H1 (cell line): ENCODE data around the gene LDLR. TPM values are rescaled to one million over a fixed set of nuclear protein-coding genes. Genes with fewer than 3 reads are reported as not detected.

Source experiments
- CTCF ChIA-PET: fragments of 300-600 bp; sonication (Branson Sonifier 250); formaldehyde crosslinking; loops from one replicate; lab custom pipeline; 2021; ENCODE audit not compliant: partially characterized antibody; lab: Charles Lee
- POLR2A ChIA-PET: fragments of 300-600 bp; sonication (Branson Sonifier 250); formaldehyde crosslinking; loops from one replicate; lab custom pipeline; 2021; ENCODE audit warnings: inconsistent platforms; ENCODE audit not compliant: partially characterized antibody; lab: Charles Lee
- DNase-seq, 2 experiments: peaks; one replicate each; pipeline versions ENCODE4 v3.0.0 to v3.0.0-alpha.2; 2010 to 2022; ENCODE audit warnings: low spot score in 2 of 2, low read depth in 1 of 2, mixed read lengths in 1 of 2
- FAIRE-seq: peaks from 2 replicates; lab custom pipeline; 2011; peaks lifted over from hg19 to GRCh38; lab: Jason Lieb, UNC
- H2AFZ ChIP-seq: 2 replicates; pipeline ENCODE4 v1.8.1; 2012; ENCODE audit warnings: low read length, inconsistent platforms
- H2AK5ac ChIP-seq: 2 replicates; pipeline ENCODE4 v1.6.1; 2013; ENCODE audit warnings: low read depth, low read length
- H2BK120ac ChIP-seq: replicated peaks from 2 replicates; pipeline ENCODE3; 2013; ENCODE audit warnings: low read depth, low read length, inconsistent platforms
- H2BK12ac ChIP-seq: 2 replicates; pipeline ENCODE4 v1.6.1; 2013; ENCODE audit warnings: low read depth, low read length
- H2BK15ac ChIP-seq: 2 replicates; pipeline ENCODE4 v1.6.1; 2013; ENCODE audit warnings: low read length
- H2BK20ac ChIP-seq: 2 replicates; pipeline ENCODE4 v1.6.1; 2013; ENCODE audit warnings: low read length
- H2BK5ac ChIP-seq: 2 replicates; pipeline ENCODE4 v1.6.1; 2013; ENCODE audit warnings: low read depth, low read length
- H3K14ac ChIP-seq: 2 replicates; pipeline ENCODE4 v1.6.1; 2013; ENCODE audit warnings: inconsistent platforms; ENCODE audit not compliant: insufficient read length
- H3K18ac ChIP-seq: 2 replicates; pipeline ENCODE4 v1.6.1; 2013; ENCODE audit warnings: low read length; ENCODE audit errors: extremely low read depth
- H3K23ac ChIP-seq: 2 replicates; pipeline ENCODE4 v1.6.1; 2013; ENCODE audit warnings: inconsistent platforms; ENCODE audit not compliant: insufficient read length
- H3K23me2 ChIP-seq: 2 replicates; pipeline ENCODE4 v1.6.1; 2013; ENCODE audit warnings: low read depth, low read length
- H3K27ac ChIP-seq: 2 replicates; pipeline ENCODE4 v1.6.1; 2011; ENCODE audit warnings: low read depth, low read length, inconsistent platforms
- H3K27me3 ChIP-seq, 4 experiments: replicated peaks in 1 of 4; 1 replicate in 1 of 4; 2 replicates in 3 of 4; pipeline versions ENCODE4 v1.6.1 to v1.8.1; 2011 to 2013; ENCODE audit warnings: low read length in 3 of 4, mild to moderate bottlenecking in 3 of 4, inconsistent platforms in 2 of 4, mixed read lengths in 2 of 4, moderate library complexity in 1 of 4; ENCODE audit not compliant: control insufficient read depth in 3 of 4, insufficient read depth in 3 of 4; ENCODE audit errors: extremely low read depth in 1 of 4
- H3K36me3 ChIP-seq, 4 experiments: 2 replicates each; pipeline versions ENCODE4 v1.6.1 to v1.8.1; 2011 to 2013; ENCODE audit warnings: mild to moderate bottlenecking in 4 of 4, low read length in 3 of 4, moderate library complexity in 2 of 4, control low read depth in 1 of 4, inconsistent platforms in 1 of 4; ENCODE audit not compliant: insufficient read depth in 4 of 4, control insufficient read depth in 2 of 4
- H3K4ac ChIP-seq: replicated peaks from 2 replicates; pipeline ENCODE3; 2013; ENCODE audit warnings: low read length, low read depth, mixed read lengths, inconsistent platforms; ENCODE audit not compliant: insufficient read length
- H3K4me1 ChIP-seq, 4 experiments: replicated peaks in 1 of 4; 1 replicate in 1 of 4; 2 replicates in 3 of 4; pipeline versions ENCODE4 v1.6.1 to v1.8.1; 2011 to 2013; ENCODE audit warnings: low read length in 3 of 4, inconsistent platforms in 2 of 4, mixed read lengths in 1 of 4; ENCODE audit not compliant: insufficient read depth in 4 of 4, control insufficient read depth in 3 of 4
- H3K4me2 ChIP-seq, 2 experiments: 2 replicates each; pipeline versions ENCODE4 v1.6.1 to v1.8.1; 2011 to 2013; ENCODE audit warnings: low read depth in 2 of 2, low read length in 2 of 2, control low read depth in 1 of 2, inconsistent platforms in 1 of 2, mild to moderate bottlenecking in 1 of 2; ENCODE audit not compliant: insufficient read depth in 1 of 2
- H3K4me3 ChIP-seq, 4 experiments: fragments of 200-600, 300-600 bp in 1 of 4; sonication (generic), shearing (Covaris generic), sonication (Bioruptor Twin) in 1 of 4; 2 replicates each; pipeline versions ENCODE4 v1.5.1 to v1.8.1; 2011 to 2016; ENCODE audit warnings: low read length in 4 of 4, low read depth in 3 of 4, control low read depth in 2 of 4, inconsistent platforms in 2 of 4, mild to moderate bottlenecking in 2 of 4, mixed read lengths in 1 of 4, moderate library complexity in 1 of 4; ENCODE audit not compliant: insufficient read depth in 2 of 4; ENCODE audit errors: extremely low read depth in 1 of 4
- H3K56ac ChIP-seq: replicated peaks from 2 replicates; pipeline ENCODE3; 2013; ENCODE audit warnings: low read depth, mild to moderate bottlenecking, mixed read lengths, low read length, inconsistent platforms; ENCODE audit not compliant: insufficient read length
- H3K79me1 ChIP-seq: 2 replicates; pipeline ENCODE4 v1.6.1; 2013; ENCODE audit warnings: low read depth, low read length, control low read depth
- H3K79me2 ChIP-seq, 2 experiments: 2 replicates each; pipeline versions ENCODE4 v1.6.1 to v1.8.1; 2012 to 2013; ENCODE audit warnings: low read length in 2 of 2, mild to moderate bottlenecking in 2 of 2, inconsistent platforms in 1 of 2; ENCODE audit not compliant: insufficient read depth in 2 of 2, control insufficient read depth in 1 of 2
- H3K9ac ChIP-seq, 4 experiments: replicated peaks in 1 of 4; 1 replicate in 1 of 4; 2 replicates in 3 of 4; pipeline versions ENCODE4 v1.6.1 to v1.8.1; 2011 to 2013; ENCODE audit warnings: low read depth in 3 of 4, low read length in 3 of 4, control low read depth in 2 of 4, mild to moderate bottlenecking in 2 of 4, moderate library complexity in 2 of 4, inconsistent platforms in 1 of 4; ENCODE audit errors: extremely low read depth in 1 of 4
- H3K9me3 ChIP-seq, 2 experiments: 2 replicates each; pipeline versions ENCODE4 v1.6.1 to v1.8.1; 2012 to 2013; ENCODE audit warnings: mild to moderate bottlenecking in 2 of 2, moderate library complexity in 2 of 2, control low read depth in 1 of 2, inconsistent platforms in 1 of 2, low read depth in 1 of 2, low read length in 1 of 2, mixed read lengths in 1 of 2; ENCODE audit not compliant: insufficient read depth in 2 of 2
- H4K20me1 ChIP-seq, 2 experiments: replicated peaks in 1 of 2; 2 replicates each; pipeline versions ENCODE3 to v1.8.1; 2011 to 2013; ENCODE audit warnings: inconsistent platforms in 2 of 2, low read length in 2 of 2, mild to moderate bottlenecking in 1 of 2; ENCODE audit not compliant: insufficient read depth in 2 of 2, control insufficient read depth in 1 of 2
- H4K5ac ChIP-seq: 2 replicates; pipeline ENCODE4 v1.6.1; 2013; ENCODE audit warnings: low read length, low read depth, mixed read lengths, inconsistent platforms; ENCODE audit not compliant: insufficient read length
- H4K8ac ChIP-seq: 2 replicates; pipeline ENCODE4 v1.8.0; 2013; ENCODE audit warnings: mild to moderate bottlenecking, moderate library complexity, low read length, inconsistent platforms; ENCODE audit not compliant: insufficient read depth; ENCODE audit errors: extremely low read depth
- H4K91ac ChIP-seq: replicated peaks from 2 replicates; pipeline ENCODE3; 2013; ENCODE audit warnings: low read length, mixed read lengths, inconsistent platforms; ENCODE audit not compliant: insufficient read length
- CTBP2 ChIP-seq: IDR thresholded peaks from 2 replicates; pipeline ENCODE4 v1.7.0; 2011; ENCODE audit warnings: borderline replicate concordance, mild to moderate bottlenecking, moderate library complexity, mixed read lengths, low read length; ENCODE audit not compliant: insufficient read depth, insufficient read length
- RAD21 ChIP-seq, 2 experiments: IDR thresholded peaks in 1 of 2; conservative IDR thresholded peaks in 1 of 2; 2 replicates each; pipeline ENCODE4 v1.6.1; 2011; ENCODE audit warnings: low read depth in 2 of 2, low read length in 2 of 2, improper control_type of control experiment in 1 of 2, inconsistent platforms in 1 of 2, mild to moderate bottlenecking in 1 of 2, moderate library complexity in 1 of 2
- SP2 ChIP-seq: IDR thresholded peaks from 2 replicates; pipeline ENCODE4 v1.6.1; 2012; ENCODE audit warnings: mild to moderate bottlenecking, low read length, inconsistent platforms
- WGBS, 2 experiments: shearing (Covaris generic) in 1 of 2; methylation state at CpG; one replicate each; pipeline versions ENCODE4 v1.1.6 to v1.1.7; 2013 to 2015; ENCODE audit warnings: low lambda C conversion rate in 2 of 2, mixed read lengths in 2 of 2, inconsistent platforms in 1 of 2, low coverage in 1 of 2, missing lambda C conversion rate in 1 of 2; ENCODE audit not compliant: insufficient replicate concordance in 2 of 2, insufficient coverage in 1 of 2, insufficient read length in 1 of 2; ENCODE audit errors: extremely low coverage in 1 of 2, missing lambda C conversion rate in 1 of 2; 5-methylcytosine and 5-hydroxymethylcytosine counted together
- polyA plus RNA-seq, 7 experiments: library from polyadenylated mRNA; depleted of rRNA in 3 of 7; stranded (reverse) in 5 of 7; unstranded in 2 of 7; fragments of >200 nt in 5 of 7; fragments of 200-250 nt in 2 of 7; gene quantifications; 1 replicate in 5 of 7; 2 replicates in 1 of 7; 4 replicates in 1 of 7; pipeline versions ENCODE4 v1.2.1 to v1.2.3, GENCODE V29; 2011 to 2013; ENCODE audit warnings: missing spikeins in 2 of 7, mixed read lengths in 2 of 7
- total RNA-seq: library from RNA; stranded (reverse); fragmentation: NEBNext Ultra II Directional; extraction: Animal tissue kit (Norgen Biotek cat#: 25700); gene quantifications from 2 replicates; pipeline ENCODE4 v1.2.1, GENCODE V29; 2021

Gene LDLR
- total and polyA plus RNA-seq, 2 of the 8 experiments (the other 6 are each of a cell fraction or from before 2014, with no cell fraction given) = 70.1 to 118 TPM

DNA sequence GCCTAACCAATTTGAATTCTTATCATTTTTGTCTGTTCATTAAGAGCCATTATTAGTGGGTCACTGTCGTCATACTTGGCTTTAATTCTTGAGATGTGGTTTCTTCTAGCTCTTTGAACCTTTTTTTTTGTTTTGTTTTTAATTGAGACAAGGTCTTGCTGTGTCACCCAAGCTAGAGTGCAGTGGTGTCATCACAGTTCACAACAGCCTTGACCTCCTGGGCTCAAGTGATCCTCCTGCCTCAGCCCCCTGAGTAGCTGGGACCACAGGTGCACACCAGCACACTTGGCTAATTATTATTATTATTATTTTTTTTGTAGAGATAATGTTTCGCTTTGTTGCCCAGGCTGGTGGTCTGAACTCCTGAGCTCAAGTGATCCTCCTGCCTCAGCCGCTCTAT lies 25.8 kb upstream of the LDLR start:
- no peaks in the 10 kb centered on the region for H3K79me2 ChIP-seq
- H4K20me1 ChIP-seq = peaks cover 0 to 1% of the 10 kb centered on the region in 2 experiments
- H2BK15ac ChIP-seq = no peak overlapping the region
- DNase-seq = no peak
- H3K27me3 ChIP-seq = no peaks in the 10 kb centered on the region
- FAIRE-seq = no peak
- no peak overlapping the region for H4K8ac ChIP-seq
- H3K4me3 ChIP-seq = no peak overlapping the region
- no peak overlapping the region for H3K4ac ChIP-seq
- H4K5ac ChIP-seq = no peak overlapping the region
- no peak overlapping the region for H3K56ac ChIP-seq
- 0 out of 7 replicates have a peak, but pooled peaks cover 0 to 1% (median 0%) of the 10 kb centered on the region in 4 experiments for H3K4me1 ChIP-seq
- no peak overlapping the region for H2BK120ac ChIP-seq
- CTCF ChIA-PET = interaction anchor here (1.2 to 1.5 kb wide), 4 partner anchors 38 to 127 kb away, joined by 3 read pairs; no protein-coding TSS in a partner anchor
- no peaks in the 10 kb centered on the region for H3K9me3 ChIP-seq
- H4K91ac ChIP-seq = no peak overlapping the region
- H3K9ac ChIP-seq = no peak overlapping the region
- H3K18ac ChIP-seq = no peak overlapping the region
- no peak overlapping the region for H2AFZ ChIP-seq
- peaks cover 11 to 46% (median 28%) of the 10 kb centered on the region in 4 experiments; a peak in 6 of 8 replicates for H3K36me3 ChIP-seq
- no peaks in the 10 kb centered on the region for H3K23me2 ChIP-seq
- no peak overlapping the region for H2BK20ac ChIP-seq
- H2BK12ac ChIP-seq = no peak overlapping the region
- no peak overlapping the region for H3K23ac ChIP-seq
- no peaks in the 10 kb centered on the region; the same call in 1 of the 2 replicates for H3K79me1 ChIP-seq
- no peak overlapping the region for H2BK5ac ChIP-seq
- no peak overlapping the region for H3K27ac ChIP-seq
- TF ChIP-seq SP2 (no peak), CTBP2 (no peak), RAD21 (IDR thresholded peaks at IDR 0.05 in 1 of 2, conservative IDR thresholded peaks at IDR 0.05 in 1 of 2; ENCODE audit: low read depth in 2 of 2, low read length in 2 of 2) (no peak)
- WGBS, 2 experiments = 95% methylated on average over 3 of the region's 3 CpGs; no CpG with 5 or more reads in 1 of the 2 experiments
- POLR2A ChIA-PET = interaction anchor here (0.6 to 1.5 kb wide), 3 partner anchors 13 to 39 kb away, joined by 3 read pairs; no protein-coding TSS in a partner anchor
- no peak overlapping the region for H3K14ac ChIP-seq
- H3K4me2 ChIP-seq = no peak overlapping the region
- H2AK5ac ChIP-seq = no peak overlapping the region
